ENCODE measurements around the gene UROC1.

UROC1 gene

GRCh38 chr3:126540342-126540849 lies 22.8 kb upstream of the UROC1 start:
- Histone ChIP-seq H3K79me2 (ENCODE audit: insufficient read depth, low read length) (no peaks in the 10 kb centered on the region), H3K4me1 (ENCODE audit: insufficient read depth, low read length, poor library complexity, severe bottlenecking) (peaks cover 58% of the 10 kb centered on the region), H4K20me1 (ENCODE audit: insufficient read depth, low read length, poor library complexity, severe bottlenecking) (no peaks in the 10 kb centered on the region), H3F3A (ENCODE audit: low read depth) (peaks cover 6% of the 10 kb centered on the region; the same call in 1 of the 2 replicates), H3K4me2 (ENCODE audit: low read depth, low read length, poor library complexity, severe bottlenecking) (peak overlapping the region; percentile 43), H2AFZ (ENCODE audit: low read length) (no peak overlapping the region), H3K9ac (ENCODE audit: low read depth, low read length, poor library complexity, severe bottlenecking) (peak overlapping the region; percentile 61), H3K27me3 (ENCODE audit: insufficient read depth, low read length, poor library complexity, severe bottlenecking) (no peaks in the 10 kb centered on the region), H3K36me3 (ENCODE audit: insufficient read depth, low read length) (no peaks in the 10 kb centered on the region), H3K4me3 (ENCODE audit: low read length, poor library complexity, severe bottlenecking) (no peak overlapping the region), H3K9me3 (ENCODE audit: insufficient read depth, low read depth, low read length) (no peaks in the 10 kb centered on the region), H3K9me2 (replicated peaks; ENCODE audit: low read depth, low read length) (no peaks in the 10 kb centered on the region)
- TF ChIP-seq EZH2phosphoT487 (IDR thresholded peaks at IDR 0.05; ENCODE audit: borderline replicate concordance) = no peak
- TF ChIP-seq, protein P1, sequence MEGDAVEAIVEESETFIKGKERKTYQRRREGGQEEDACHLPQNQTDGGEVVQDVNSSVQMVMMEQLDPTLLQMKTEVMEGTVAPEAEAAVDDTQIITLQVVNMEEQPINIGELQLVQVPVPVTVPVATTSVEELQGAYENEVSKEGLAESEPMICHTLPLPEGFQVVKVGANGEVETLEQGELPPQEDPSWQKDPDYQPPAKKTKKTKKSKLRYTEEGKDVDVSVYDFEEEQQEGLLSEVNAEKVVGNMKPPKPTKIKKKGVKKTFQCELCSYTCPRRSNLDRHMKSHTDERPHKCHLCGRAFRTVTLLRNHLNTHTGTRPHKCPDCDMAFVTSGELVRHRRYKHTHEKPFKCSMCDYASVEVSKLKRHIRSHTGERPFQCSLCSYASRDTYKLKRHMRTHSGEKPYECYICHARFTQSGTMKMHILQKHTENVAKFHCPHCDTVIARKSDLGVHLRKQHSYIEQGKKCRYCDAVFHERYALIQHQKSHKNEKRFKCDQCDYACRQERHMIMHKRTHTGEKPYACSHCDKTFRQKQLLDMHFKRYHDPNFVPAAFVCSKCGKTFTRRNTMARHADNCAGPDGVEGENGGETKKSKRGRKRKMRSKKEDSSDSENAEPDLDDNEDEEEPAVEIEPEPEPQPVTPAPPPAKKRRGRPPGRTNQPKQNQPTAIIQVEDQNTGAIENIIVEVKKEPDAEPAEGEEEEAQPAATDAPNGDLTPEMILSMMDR (conservative IDR thresholded peaks at IDR 0.05; ENCODE audit: low read length) = no peak

- Histone ChIP-seq H3F3A (ENCODE audit: low read depth) (peaks cover 6% of the 10 kb centered on the region; the same call in 1 of the 2 replicates), H3K9ac (ENCODE audit: low read depth, low read length, poor library complexity, severe bottlenecking) (peak overlapping the region; percentile 61), H3K36me3 (ENCODE audit: insufficient read depth, low read length) (no peaks in the 10 kb centered on the region), H4K20me1 (ENCODE audit: insufficient read depth, low read length, poor library complexity, severe bottlenecking) (no peaks in the 10 kb centered on the region), H3K4me1 (ENCODE audit: insufficient read depth, low read length, poor library complexity, severe bottlenecking) (peaks cover 51% of the 10 kb centered on the region), H3K4me2 (ENCODE audit: low read depth, low read length, poor library complexity, severe bottlenecking) (no peak overlapping the region), H2AFZ (ENCODE audit: low read length) (no peak overlapping the region), H3K9me2 (replicated peaks; ENCODE audit: low read depth, low read length) (no peaks in the 10 kb centered on the region), H3K4me3 (ENCODE audit: low read length, poor library complexity, severe bottlenecking) (no peak overlapping the region), H3K9me3 (ENCODE audit: insufficient read depth, low read depth, low read length) (no peaks in the 10 kb centered on the region), H3K27me3 (ENCODE audit: insufficient read depth, low read length, poor library complexity, severe bottlenecking) (no peaks in the 10 kb centered on the region), H3K79me2 (ENCODE audit: insufficient read depth, low read length) (no peaks in the 10 kb centered on the region)
- no peak for TF ChIP-seq EZH2phosphoT487 (IDR thresholded peaks at IDR 0.05; ENCODE audit: borderline replicate concordance)
- TF ChIP-seq, protein P1 (conservative IDR thresholded peaks at IDR 0.05; ENCODE audit: low read length) = no peak
Measured at GRCh38 chr3:126539558-126540250, 22.1 kb upstream of the UROC1 start.

GRCh38 chr3:126538966-126539365 lies 21.4 kb upstream of the UROC1 start:
- H3K27me3 ChIP-seq (ENCODE audit: insufficient read depth, low read length, poor library complexity, severe bottlenecking) = no peaks in the 10 kb centered on the region
- no peak overlapping the region for H3K4me2 ChIP-seq (ENCODE audit: low read depth, low read length, poor library complexity, severe bottlenecking)
- peak overlapping the region; percentile 21 for H3K9ac ChIP-seq (ENCODE audit: low read depth, low read length, poor library complexity, severe bottlenecking)
- H3K4me3 ChIP-seq (ENCODE audit: low read length, poor library complexity, severe bottlenecking) = no peak overlapping the region
- peaks cover 6% of the 10 kb centered on the region; the same call in 1 of the 2 replicates for H3F3A ChIP-seq (ENCODE audit: low read depth)
- no peaks in the 10 kb centered on the region for H3K79me2 ChIP-seq (ENCODE audit: insufficient read depth, low read length)
- H3K36me3 ChIP-seq (ENCODE audit: insufficient read depth, low read length) = no peaks in the 10 kb centered on the region
- TF ChIP-seq, protein P1 (conservative IDR thresholded peaks at IDR 0.05; ENCODE audit: low read length) = no peak
- TF ChIP-seq EZH2phosphoT487 (IDR thresholded peaks at IDR 0.05; ENCODE audit: borderline replicate concordance) = no peak
- no peaks in the 10 kb centered on the region for H3K9me2 ChIP-seq (replicated peaks; ENCODE audit: low read depth, low read length)
- no peaks in the 10 kb centered on the region for H3K9me3 ChIP-seq (ENCODE audit: insufficient read depth, low read depth, low read length)
- H3K4me1 ChIP-seq (ENCODE audit: insufficient read depth, low read length, poor library complexity, severe bottlenecking) = peaks cover 44% of the 10 kb centered on the region
- no peaks in the 10 kb centered on the region for H4K20me1 ChIP-seq (ENCODE audit: insufficient read depth, low read length, poor library complexity, severe bottlenecking)
- H2AFZ ChIP-seq (ENCODE audit: low read length) = no peak overlapping the region

Data from Loucy (cell line).